IMR-90 (cell line): ENCODE measurements around the gene NEK6. TPM values are rescaled to one million over a fixed set of nuclear protein-coding genes. Genes with fewer than 3 reads are reported as not detected.

ENCODE experiments used
- ATAC-seq: fragments of 200-7000 bp; cut with Tn5 transposase; 2 replicates; pipeline ENCODE4 v1.9.1; 2020; ENCODE audit warnings: low read depth, mild to moderate bottlenecking, moderate library complexity
- BruUV-seq: library from RNA; stranded (reverse); fragments of 400-500 nt; replicated peaks from 2 replicates; lab custom pipeline; 2021; lab: Mats Ljungman, UMichigan
- CTCF ChIA-PET: fragments of 300-600 bp; formaldehyde crosslinking; extraction: SDS; loops from one replicate; lab custom pipeline; 2021; ENCODE audit warnings: antibody characterized with exemption; lab: Yijun Ruan, JAX
- POLR2A ChIA-PET: fragments of 300-600 bp; sonication (Branson Sonifier 250); formaldehyde crosslinking; loops from one replicate; lab custom pipeline; 2022; ENCODE audit warnings: antibody characterized with exemption; ENCODE audit not compliant: unreplicated experiment; lab: Charles Lee
- DNase-seq: peaks from one replicate; pipeline ENCODE4 v3.0.0; 2013
- H2AFZ ChIP-seq: replicated peaks from 2 replicates; pipeline ENCODE3; 2013; ENCODE audit warnings: low read length, mild to moderate bottlenecking; ENCODE audit not compliant: poor library complexity
- H2AK5ac ChIP-seq: 2 replicates; pipeline ENCODE4 v1.6.1; 2013; ENCODE audit warnings: low read depth, low read length, inconsistent platforms
- H2AK9ac ChIP-seq: replicated peaks from 2 replicates; pipeline ENCODE3; 2013; ENCODE audit warnings: mild to moderate bottlenecking, low read depth, low read length, moderate library complexity; ENCODE audit not compliant: poor library complexity
- H2BK120ac ChIP-seq: 2 replicates; pipeline ENCODE4 v1.6.1; 2013; ENCODE audit warnings: low read depth, low read length, inconsistent platforms
- H2BK15ac ChIP-seq: 3 replicates; pipeline ENCODE4 v1.6.1; 2013; ENCODE audit warnings: low read depth, low read length, inconsistent platforms
- H2BK20ac ChIP-seq: 2 replicates; pipeline ENCODE4 v1.6.1; 2013; ENCODE audit warnings: low read depth, mild to moderate bottlenecking, inconsistent platforms, low read length, moderate library complexity
- H2BK5ac ChIP-seq: 2 replicates; pipeline ENCODE4 v1.6.1; 2013; ENCODE audit warnings: mild to moderate bottlenecking, low read depth, low read length, inconsistent platforms; ENCODE audit not compliant: poor library complexity, severe bottlenecking
- H3K14ac ChIP-seq: replicated peaks from 2 replicates; pipeline ENCODE4 v1.6.1; 2013; ENCODE audit warnings: low read depth, low read length, inconsistent platforms
- H3K18ac ChIP-seq: 2 replicates; pipeline ENCODE4 v1.6.1; 2013; ENCODE audit warnings: low read depth, low read length, control low read depth
- H3K23ac ChIP-seq: 2 replicates; pipeline ENCODE4 v1.6.1; 2013; ENCODE audit warnings: low read depth, low read length, inconsistent platforms
- H3K27ac ChIP-seq: 2 replicates; pipeline ENCODE4 v1.5.1; 2013; ENCODE audit warnings: mild to moderate bottlenecking, control low read depth, low read length; ENCODE audit not compliant: insufficient read depth
- H3K27me3 ChIP-seq: 2 replicates; pipeline ENCODE4 v1.6.1; 2013; ENCODE audit warnings: low read length; ENCODE audit not compliant: control insufficient read depth, insufficient read depth
- H3K36me3 ChIP-seq: 2 replicates; pipeline ENCODE4 v1.6.1; 2013; ENCODE audit warnings: low read length, mixed read lengths; ENCODE audit not compliant: control insufficient read depth, insufficient read depth
- H3K4ac ChIP-seq: 2 replicates; pipeline ENCODE4 v1.6.1; 2013; ENCODE audit warnings: low read depth, low read length, inconsistent platforms
- H3K4me1 ChIP-seq: 2 replicates; pipeline ENCODE4 v1.6.1; 2013; ENCODE audit warnings: low read length, mixed read lengths; ENCODE audit not compliant: control insufficient read depth, insufficient read depth
- H3K4me2 ChIP-seq: 2 replicates; pipeline ENCODE4 v1.6.1; 2013; ENCODE audit warnings: low read depth, mild to moderate bottlenecking, control low read depth, low read length, moderate library complexity
- H3K4me3 ChIP-seq: 2 replicates; pipeline ENCODE4 v1.5.1; 2013; ENCODE audit warnings: low read depth, mild to moderate bottlenecking, control low read depth, low read length, moderate library complexity; ENCODE audit not compliant: insufficient read depth
- H3K56ac ChIP-seq: 2 replicates; pipeline ENCODE4 v1.6.1; 2013; ENCODE audit warnings: low read length, inconsistent platforms; ENCODE audit not compliant: insufficient read depth; ENCODE audit errors: extremely low read depth
- H3K79me1 ChIP-seq, 2 experiments: 2 replicates each; pipeline ENCODE4 v1.6.1; 2013; ENCODE audit warnings: low read length in 2 of 2, inconsistent platforms in 1 of 2, low read depth in 1 of 2
- H3K9ac ChIP-seq: 2 replicates; pipeline ENCODE4 v1.6.1; 2013; ENCODE audit warnings: low read depth, low read length, control low read depth
- H3K9me1 ChIP-seq: 2 replicates; pipeline ENCODE4 v1.6.1; 2013; ENCODE audit warnings: low read length, inconsistent platforms; ENCODE audit not compliant: insufficient read depth
- H3K9me3 ChIP-seq: 2 replicates; pipeline ENCODE4 v1.6.1; 2013; ENCODE audit warnings: low read length; ENCODE audit not compliant: control insufficient read depth, insufficient read depth
- H4K20me1 ChIP-seq: 2 replicates; pipeline ENCODE4 v1.6.1; 2013; ENCODE audit warnings: low read length, inconsistent platforms; ENCODE audit not compliant: insufficient read depth
- H4K5ac ChIP-seq: 2 replicates; pipeline ENCODE4 v1.6.1; 2013; ENCODE audit warnings: mild to moderate bottlenecking, low read depth, low read length, control low read depth
- H4K8ac ChIP-seq, 2 experiments: 2 replicates each; pipeline ENCODE4 v1.6.1; 2013; ENCODE audit warnings: low read depth in 2 of 2, low read length in 2 of 2, control low read depth in 1 of 2, inconsistent platforms in 1 of 2
- H4K91ac ChIP-seq: 2 replicates; pipeline ENCODE4 v1.6.1; 2013; ENCODE audit warnings: low read depth, low read length, inconsistent platforms; ENCODE audit not compliant: insufficient read depth
- BHLHE40 ChIP-seq: fragments of 150-350 bp; IDR thresholded peaks from 2 replicates; pipeline ENCODE4 v1.6.1; 2016; ENCODE audit warnings: mild to moderate bottlenecking, low read depth, low read length
- CEBPB ChIP-seq: IDR thresholded peaks from 2 replicates; pipeline ENCODE4 v1.6.1; 2012; ENCODE audit warnings: low read depth, low read length, improper control_type of control experiment
- CHD1 ChIP-seq: IDR thresholded peaks from 2 replicates; pipeline ENCODE4 v1.6.1; 2012; ENCODE audit warnings: low read depth, low read length, improper control_type of control experiment
- CTCF ChIP-seq: conservative IDR thresholded peaks from 2 replicates; pipeline ENCODE4 v1.5.1; 2012; ENCODE audit warnings: mild to moderate bottlenecking, low read depth, low read length, improper control_type of control experiment
- ELK1 ChIP-seq: fragments of 150-350 bp; IDR thresholded peaks from 2 replicates; pipeline ENCODE4 v1.6.1; 2016; ENCODE audit warnings: low read depth, mild to moderate bottlenecking, low read length, moderate library complexity, borderline replicate concordance
- MAZ ChIP-seq: IDR thresholded peaks from 2 replicates; pipeline ENCODE4 v1.6.1; 2012; ENCODE audit warnings: low read depth, mild to moderate bottlenecking, low read length, improper control_type of control experiment, moderate library complexity, borderline replicate concordance
- RAD21 ChIP-seq: IDR thresholded peaks from 2 replicates; pipeline ENCODE4 v1.6.1; 2012; ENCODE audit warnings: low read length, improper control_type of control experiment
- RFX5 ChIP-seq: IDR thresholded peaks from 2 replicates; pipeline ENCODE4 v1.8.0; 2012; ENCODE audit warnings: low read depth, mild to moderate bottlenecking, low read length, moderate library complexity
- SMC3 ChIP-seq: fragments of 150-350 bp; IDR thresholded peaks from 2 replicates; pipeline ENCODE4 v1.6.1; 2016; ENCODE audit warnings: low read depth, mild to moderate bottlenecking, antibody characterized with exemption, low read length, moderate library complexity
- USF2 ChIP-seq: fragments of 150-350 bp; IDR thresholded peaks from 2 replicates; pipeline ENCODE4 v1.6.1; 2017; ENCODE audit warnings: mild to moderate bottlenecking, antibody characterized with exemption, low read length, low read depth
- WGBS, 2 experiments: methylation state at CpG; one replicate each; pipeline versions ENCODE4 v1.1.5 to v1.1.7; 2013; ENCODE audit warnings: missing lambda C conversion rate in 2 of 2; ENCODE audit not compliant: insufficient read length in 1 of 2; ENCODE audit errors: extremely low coverage in 2 of 2; 5-methylcytosine and 5-hydroxymethylcytosine counted together
- dilution Hi-C: fragments of 300-500 bp; cut with HindIII; formaldehyde crosslinking; loops from one replicate; pipeline ENCODE4 v1.14.3; 2018; ENCODE audit warnings: low sequenced_read_pairs; ENCODE audit not compliant: unreplicated experiment
- in situ Hi-C: fragments of 300-500 bp; cut with MboI; formaldehyde crosslinking; loops from 3 replicates; pipeline ENCODE4 v1.14.3; 2019; ENCODE audit warnings: low sequenced_read_pairs, inconsistent platforms, mixed read lengths
- intact Hi-C: fragments of 100-400 bp; cut with micrococcal nuclease; formaldehyde crosslinking; loops from 2 replicates; pipeline ENCODE4 v1.10.0; 2022
- polyA plus RNA-seq, 3 experiments: library from polyadenylated mRNA; depleted of rRNA; stranded (reverse); fragments of >200 nt; gene quantifications; 2 replicates each; pipeline ENCODE4 v1.2.3, GENCODE V29; 2012; ENCODE audit warnings: low replicate concordance in 1 of 3
- total RNA-seq: library from RNA; depleted of rRNA; stranded (reverse); fragments of >200 nt; gene quantifications from 2 replicates; pipeline ENCODE4 v1.2.3, GENCODE V29; 2012

Gene NEK6
- total and polyA plus RNA-seq, 2 of the 4 experiments (the other 2 are of a cell fraction): 79.9 to 112 TPM

- Histone ChIP-seq H4K20me1 (peaks cover 61% of the 10 kb centered on the region), H3K9me1 (peaks cover 17% of the 10 kb centered on the region), H2BK20ac (no peak overlapping the region), H3K4ac (no peak overlapping the region), H4K8ac (no peak overlapping the region), H3K23ac (no peak overlapping the region), H4K91ac (no peak overlapping the region), H2BK120ac (no peak overlapping the region), H3K27ac (no peak overlapping the region), H3K4me3 (no peak overlapping the region), H2BK5ac (no peak overlapping the region), H3K14ac (no peak overlapping the region), H2BK15ac (no peak overlapping the region), H2AK5ac (no peak overlapping the region), H3K79me1 (peaks cover 46 to 80% of the 10 kb centered on the region in 2 experiments), H4K5ac (no peak overlapping the region), H3K56ac (no peak overlapping the region), H3K36me3 (peaks cover 21% of the 10 kb centered on the region), H3K9me3 (no peaks in the 10 kb centered on the region), H2AFZ (no peak overlapping the region), H3K4me1 (peaks cover 9% of the 10 kb centered on the region), H3K18ac (no peak overlapping the region), H3K9ac (no peak overlapping the region), H3K27me3 (no peaks in the 10 kb centered on the region), H2AK9ac (no peak overlapping the region), H3K4me2 (no peak overlapping the region)
- in situ Hi-C loops: no loop called here
- no peak for TF ChIP-seq RFX5
- no peak for TF ChIP-seq ELK1
- no peak for TF ChIP-seq CTCF
- TF ChIP-seq BHLHE40: no peak
- TF ChIP-seq CEBPB: no peak
- no peak for TF ChIP-seq CHD1
- no peak for TF ChIP-seq SMC3
- TF ChIP-seq RAD21: no peak
- TF ChIP-seq MAZ: no peak
- no peak for TF ChIP-seq USF2
- ChIA-PET POLR2A (no interaction called here), CTCF (no interaction called here)
- WGBS, 2 experiments: 97% methylated on average over 6 of the region's 7 CpGs; no CpG with 5 or more reads in 1 of the 2 experiments
- dilution Hi-C loops: no loop called here
- intact Hi-C loops: no loop called here
- ATAC-seq (no peak), DNase-seq (no peak)
- BruUV-seq: no TSS peak
These were observed 126.5 kb downstream of the NEK6 start for GRCh38 chr9:124384210-124384609.
